Osteocyte (in vitro differentiated cells): Measurements from ENCODE around the gene CBR3. TPM values are rescaled to one million over a fixed set of nuclear protein-coding genes. Genes with fewer than 3 reads are reported as not detected.

Experiments used
- DNase-seq: peaks from one replicate; pipeline ENCODE4 v3.0.0; 2021; ENCODE audit warnings: mixed read lengths; ENCODE audit not compliant: unreplicated experiment; ENCODE audit errors: extremely low spot score
- H3K27ac Mint-ChIP-seq: one replicate; pipeline ENCODE4 v1.8.0; 2021; ENCODE audit warnings: mild to moderate bottlenecking, mixed read lengths; ENCODE audit not compliant: unreplicated experiment
- H3K27me3 Mint-ChIP-seq: one replicate; pipeline ENCODE4 v1.8.0; 2021; ENCODE audit warnings: mixed read lengths; ENCODE audit not compliant: unreplicated experiment
- H3K36me3 Mint-ChIP-seq: one replicate; pipeline ENCODE4 v1.8.0; 2021; ENCODE audit warnings: mixed read lengths; ENCODE audit not compliant: unreplicated experiment
- H3K4me1 Mint-ChIP-seq: one replicate; pipeline ENCODE4 v1.8.0; 2021; ENCODE audit warnings: mixed read lengths; ENCODE audit not compliant: unreplicated experiment
- H3K4me3 Mint-ChIP-seq: one replicate; pipeline ENCODE4 v1.8.0; 2021; ENCODE audit warnings: mild to moderate bottlenecking, moderate library complexity, mixed read lengths; ENCODE audit not compliant: unreplicated experiment
- H3K9me3 Mint-ChIP-seq: one replicate; pipeline ENCODE4 v1.8.0; 2021; ENCODE audit warnings: mixed read lengths; ENCODE audit not compliant: unreplicated experiment
- total RNA-seq: library from RNA; stranded (reverse); gene quantifications from 2 replicates; pipeline ENCODE4 v1.2.1, GENCODE V29; 2021
- TF ChIP-seq, protein P1 (sequence below): fragments of 200-600 bp; sonication (generic); IDR thresholded peaks from 2 replicates; pipeline ENCODE4 v1.5.0; 2021; ENCODE audit warnings: antibody characterized with exemption, mild to moderate bottlenecking, moderate library complexity

CBR3 gene
- total RNA-seq, 1 donor from 2014 or later = 7.5 TPM

DNA sequence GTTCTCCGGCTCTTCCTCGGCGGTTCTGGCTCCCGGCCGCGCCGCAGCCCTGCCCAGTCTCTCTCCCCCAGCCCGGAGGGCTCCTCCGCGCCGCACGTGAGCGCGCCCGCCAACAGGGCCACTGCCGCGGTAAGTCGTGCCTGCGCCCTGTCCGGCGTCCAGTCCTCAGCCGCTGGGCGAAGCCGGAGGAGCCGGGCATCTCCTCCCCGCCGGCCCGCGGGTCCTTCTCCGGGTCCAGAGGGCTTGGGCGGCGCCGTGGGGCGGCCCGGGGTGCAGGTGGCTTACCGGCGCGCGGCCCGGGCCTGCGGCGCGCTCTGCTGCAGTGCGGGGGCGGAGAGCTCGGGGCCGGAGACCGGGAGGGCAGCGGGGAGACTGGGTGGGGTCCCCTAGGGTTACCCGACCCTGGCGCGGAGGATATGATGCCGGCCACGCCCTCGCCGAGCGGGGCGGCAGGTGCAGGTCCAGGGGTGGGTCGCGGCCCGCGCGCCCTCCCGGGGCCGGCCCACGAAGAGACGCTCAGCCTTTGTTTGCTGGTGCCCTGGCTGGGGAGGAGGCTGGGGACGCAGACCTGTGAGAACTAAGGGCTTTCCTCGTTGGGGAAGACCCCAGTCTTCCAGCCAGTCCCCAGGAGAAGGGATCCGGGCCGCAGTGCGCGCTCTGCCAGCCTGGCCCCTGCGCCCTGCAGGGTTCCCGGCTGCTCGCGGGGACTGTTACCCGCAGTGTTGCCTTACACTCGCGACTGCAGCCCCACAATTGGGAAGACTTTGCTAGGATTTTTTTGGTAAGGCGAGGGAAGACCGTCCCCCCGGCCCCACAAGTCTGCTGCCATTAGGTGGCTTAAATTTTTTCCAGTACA, 22.2 kb downstream of the CBR3 start, which contains the start of gene DOP1B:
DOP1B (plus strand) TSS at position 10 of the 856 bp plus-strand sequence. CDS start 7,910 bp downstream, outside the sequence.
- no peaks in the 10 kb centered on the region for H3K36me3 Mint-ChIP-seq
- peaks cover 13% of the 10 kb centered on the region for H3K4me1 Mint-ChIP-seq
- H3K9me3 Mint-ChIP-seq = no peaks in the 10 kb centered on the region

DNA sequence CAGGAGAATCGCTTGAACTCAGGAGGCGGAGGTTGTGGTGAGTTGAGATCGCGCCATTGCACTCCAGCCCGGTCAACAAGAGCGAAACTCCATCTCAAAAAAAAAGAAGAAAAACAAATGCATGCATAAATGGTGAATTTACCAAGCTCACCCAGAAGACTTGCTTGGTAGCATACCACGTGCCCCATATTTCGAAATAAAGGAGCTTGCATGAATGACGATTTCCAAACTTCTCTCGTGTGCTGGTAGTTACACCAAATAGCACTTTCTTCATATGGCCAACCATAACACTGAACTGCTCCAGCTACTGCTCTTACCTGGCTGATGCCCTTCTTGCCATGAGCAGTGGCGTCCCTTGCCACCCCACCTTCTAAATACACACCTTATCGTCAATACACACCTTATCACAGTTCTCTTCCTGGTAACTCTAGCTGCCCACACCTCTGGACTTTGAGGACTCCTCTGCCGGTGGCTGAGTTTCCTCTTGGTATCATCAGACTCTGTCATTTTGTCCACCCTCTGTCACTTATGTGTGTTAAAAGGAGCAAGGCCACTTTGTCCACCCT, 24.6 kb downstream of the CBR3 start:
- no peaks in the 10 kb centered on the region for H3K27me3 Mint-ChIP-seq

More for the DNA sequence above, 22.2 kb downstream of the CBR3 start, which contains the start of gene DOP1B:
- H3K27me3 Mint-ChIP-seq = no peaks in the 10 kb centered on the region
- no peak within 1 kb of the TSS for H3K27ac Mint-ChIP-seq
- TF ChIP-seq, protein P1, sequence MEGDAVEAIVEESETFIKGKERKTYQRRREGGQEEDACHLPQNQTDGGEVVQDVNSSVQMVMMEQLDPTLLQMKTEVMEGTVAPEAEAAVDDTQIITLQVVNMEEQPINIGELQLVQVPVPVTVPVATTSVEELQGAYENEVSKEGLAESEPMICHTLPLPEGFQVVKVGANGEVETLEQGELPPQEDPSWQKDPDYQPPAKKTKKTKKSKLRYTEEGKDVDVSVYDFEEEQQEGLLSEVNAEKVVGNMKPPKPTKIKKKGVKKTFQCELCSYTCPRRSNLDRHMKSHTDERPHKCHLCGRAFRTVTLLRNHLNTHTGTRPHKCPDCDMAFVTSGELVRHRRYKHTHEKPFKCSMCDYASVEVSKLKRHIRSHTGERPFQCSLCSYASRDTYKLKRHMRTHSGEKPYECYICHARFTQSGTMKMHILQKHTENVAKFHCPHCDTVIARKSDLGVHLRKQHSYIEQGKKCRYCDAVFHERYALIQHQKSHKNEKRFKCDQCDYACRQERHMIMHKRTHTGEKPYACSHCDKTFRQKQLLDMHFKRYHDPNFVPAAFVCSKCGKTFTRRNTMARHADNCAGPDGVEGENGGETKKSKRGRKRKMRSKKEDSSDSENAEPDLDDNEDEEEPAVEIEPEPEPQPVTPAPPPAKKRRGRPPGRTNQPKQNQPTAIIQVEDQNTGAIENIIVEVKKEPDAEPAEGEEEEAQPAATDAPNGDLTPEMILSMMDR = no peak
- peak within 1 kb of the TSS; percentile 77 for H3K4me3 Mint-ChIP-seq
- DNase-seq = peak; percentile 86

DNA sequence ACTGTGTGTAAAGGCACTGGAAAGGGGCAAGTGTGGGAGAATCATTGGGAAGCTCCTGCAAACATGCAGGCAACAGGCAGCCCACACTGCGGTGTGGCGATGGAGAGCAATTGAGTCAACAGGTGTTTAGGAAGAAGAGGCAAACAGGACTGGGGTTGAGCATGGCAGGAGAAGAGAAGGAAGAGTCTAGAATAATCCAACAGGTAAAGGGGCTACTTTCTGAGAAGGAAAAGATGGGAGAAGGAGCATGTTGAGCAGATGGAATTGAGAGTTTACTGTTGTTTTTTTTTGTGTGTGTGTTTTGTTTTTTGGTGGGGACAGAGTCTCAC, 25.9 kb downstream of the CBR3 start:
- TF ChIP-seq, protein P1 = no peak
- Mint-ChIP-seq H3K9me3 (no peaks in the 10 kb centered on the region), H3K36me3 (peaks cover 3% of the 10 kb centered on the region), H3K4me1 (peaks cover 19% of the 10 kb centered on the region), H3K27ac (no peak overlapping the region), H3K4me3 (no peak overlapping the region), H3K27me3 (no peaks in the 10 kb centered on the region)
- DNase-seq = no peak

More for the DNA sequence above, 24.6 kb downstream of the CBR3 start:
- Mint-ChIP-seq H3K27ac (no peak overlapping the region), H3K4me1 (peaks cover 19% of the 10 kb centered on the region), H3K4me3 (no peak overlapping the region), H3K36me3 (peaks cover under 1% of the 10 kb centered on the region), H3K9me3 (no peaks in the 10 kb centered on the region)
- no peak for DNase-seq
- TF ChIP-seq, protein P1 = no peak

DNA sequence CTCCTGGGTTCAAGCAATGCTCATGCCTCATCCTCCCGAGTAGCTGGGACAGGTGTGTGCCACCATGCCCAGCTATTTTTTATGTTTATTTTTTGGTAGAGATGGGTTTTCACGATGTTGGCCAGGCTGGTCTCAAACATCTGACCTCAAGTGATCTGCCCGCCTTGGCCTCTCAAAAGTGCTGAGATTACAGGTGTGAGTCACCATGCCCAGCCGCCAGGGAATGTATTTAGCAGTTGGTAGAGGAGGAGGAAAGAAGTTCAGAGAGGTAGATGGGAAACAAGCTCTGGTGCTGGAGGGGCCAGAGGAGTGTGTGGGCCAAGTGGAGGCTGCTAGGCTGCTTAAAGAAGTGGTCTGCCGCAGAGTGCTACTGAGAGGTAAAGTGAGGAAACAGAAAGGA, 27.8 kb downstream of the CBR3 start:
- DNase-seq = no peak
- Mint-ChIP-seq H3K4me1 (peaks cover 14% of the 10 kb centered on the region), H3K9me3 (no peaks in the 10 kb centered on the region), H3K27me3 (no peaks in the 10 kb centered on the region), H3K4me3 (no peak overlapping the region), H3K27ac (no peak overlapping the region), H3K36me3 (peaks cover 3% of the 10 kb centered on the region)
- TF ChIP-seq, protein P1 = no peak
